GM21381 (cell line): Measurements from ENCODE around the gene CDKL4.
"Not testable (repeated sequence)": the region's sequence is repeated elsewhere in the genome, so short reads cannot be mapped to it uniquely, and the experiment has no call there.

Experiments used
- ATAC-seq: cut with Tn5 transposase; IDR thresholded peaks from one replicate; pipeline ENCODE4 v1.9.1; 2021; ENCODE audit warnings: mild to moderate bottlenecking, moderate library complexity; ENCODE audit not compliant: unreplicated experiment

The CDKL4 gene

DNA sequence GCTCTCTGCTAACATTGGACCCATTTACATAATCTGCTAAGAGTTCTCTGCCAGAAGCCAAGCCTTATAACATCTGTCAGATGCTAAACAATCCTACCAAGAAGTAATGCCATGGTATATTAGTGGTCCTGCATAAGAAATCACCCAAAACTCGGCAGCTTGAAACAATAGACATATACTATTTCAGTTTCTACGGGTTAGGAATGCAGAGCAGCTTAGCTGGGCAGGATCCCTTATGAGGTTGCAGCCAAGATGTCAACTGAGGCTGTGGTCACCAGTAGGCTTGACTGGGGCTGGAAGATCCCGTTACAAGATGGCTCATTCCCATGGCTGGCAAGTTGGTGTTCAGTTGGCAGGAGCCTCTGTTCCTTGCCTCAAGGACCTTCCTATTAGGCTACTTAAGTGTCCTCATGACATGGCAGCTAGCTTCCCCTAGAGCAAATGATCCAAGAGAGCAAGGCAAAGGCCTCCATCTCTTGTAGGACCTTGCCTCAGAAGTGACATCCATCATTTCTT lies 97.8 kb downstream of the CDKL4 start:
- ATAC-seq, result no peak

GRCh38 chr2:39144416-39144815 lies 99.4 kb downstream of the CDKL4 start:
- ATAC-seq, result no peak

- ATAC-seq, result no peak
Measured at GRCh38 chr2:39142904-39143605, 100.7 kb downstream of the CDKL4 start.

DNA sequence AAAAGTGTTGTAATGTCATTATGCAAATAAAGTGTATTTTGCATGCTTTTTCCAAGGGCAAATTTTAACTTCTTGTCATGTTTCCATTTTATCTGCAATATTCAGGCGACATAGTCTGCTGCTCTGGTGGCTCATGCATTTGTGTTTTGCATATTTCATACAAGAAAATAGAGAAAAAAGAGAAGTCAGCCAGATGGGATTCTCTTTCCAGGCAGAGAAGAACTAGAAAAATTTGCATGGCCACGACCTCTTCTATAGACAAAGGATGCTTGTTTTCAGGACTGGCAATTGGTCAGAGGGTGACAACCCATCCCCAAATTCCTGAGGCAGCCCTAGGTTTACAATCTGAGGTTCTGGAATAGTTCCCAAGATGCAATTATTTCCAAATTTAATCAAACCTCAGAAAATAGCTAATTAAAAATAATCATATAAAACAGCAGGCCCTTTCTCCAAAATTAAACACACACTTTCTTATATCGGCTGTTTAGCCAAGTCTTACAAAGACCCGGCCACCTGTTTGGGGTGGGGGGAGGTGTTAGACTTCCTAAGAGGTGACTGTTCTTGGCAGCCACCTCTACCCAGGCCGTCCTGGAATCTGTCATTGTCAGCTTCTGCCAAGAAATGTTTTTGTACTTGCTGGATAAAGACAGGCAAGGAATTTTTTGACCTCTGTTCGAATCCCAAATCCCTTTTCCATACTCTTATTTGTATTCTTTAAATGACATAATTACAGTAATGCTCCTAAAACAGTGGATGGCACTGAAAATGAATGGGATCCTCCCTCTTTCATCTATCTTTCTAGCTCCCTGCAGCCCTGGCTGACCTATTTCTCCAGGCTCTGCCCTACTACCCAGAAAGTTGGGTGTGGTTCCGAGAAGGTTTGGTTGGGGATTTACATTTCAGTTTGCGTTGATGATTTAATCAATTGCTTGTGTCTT lies 102.2 kb downstream of the CDKL4 start:
- ATAC-seq, result no peak

- not testable (repeated sequence) for ATAC-seq
Measured at GRCh38 chr2:39140948-39141333, 102.8 kb downstream of the CDKL4 start.

DNA sequence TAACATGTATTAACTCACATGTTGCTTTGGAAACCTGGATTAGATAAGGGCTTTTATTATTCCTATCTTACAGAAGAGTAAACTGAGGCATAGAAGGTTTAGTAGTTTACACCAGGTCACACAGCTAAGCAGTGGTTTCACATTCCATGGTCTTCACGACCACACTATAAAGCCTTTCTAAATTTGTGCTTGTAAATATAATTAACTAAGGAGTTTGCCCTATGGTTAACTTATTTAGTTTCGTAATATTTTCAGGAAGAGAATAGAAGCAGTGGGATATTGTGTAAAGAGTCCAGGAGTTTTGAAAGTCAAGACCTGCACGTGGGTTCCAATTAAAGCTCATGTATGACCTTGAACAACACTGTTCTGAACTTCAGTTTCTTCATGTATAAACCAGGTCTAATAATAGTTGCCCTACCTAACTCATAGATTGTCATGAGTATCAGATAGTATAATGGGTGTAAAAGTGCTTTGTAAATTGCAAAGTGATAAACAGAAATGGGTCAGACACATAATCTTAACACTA lies 103.4 kb downstream of the CDKL4 start:
- no peak for ATAC-seq

DNA sequence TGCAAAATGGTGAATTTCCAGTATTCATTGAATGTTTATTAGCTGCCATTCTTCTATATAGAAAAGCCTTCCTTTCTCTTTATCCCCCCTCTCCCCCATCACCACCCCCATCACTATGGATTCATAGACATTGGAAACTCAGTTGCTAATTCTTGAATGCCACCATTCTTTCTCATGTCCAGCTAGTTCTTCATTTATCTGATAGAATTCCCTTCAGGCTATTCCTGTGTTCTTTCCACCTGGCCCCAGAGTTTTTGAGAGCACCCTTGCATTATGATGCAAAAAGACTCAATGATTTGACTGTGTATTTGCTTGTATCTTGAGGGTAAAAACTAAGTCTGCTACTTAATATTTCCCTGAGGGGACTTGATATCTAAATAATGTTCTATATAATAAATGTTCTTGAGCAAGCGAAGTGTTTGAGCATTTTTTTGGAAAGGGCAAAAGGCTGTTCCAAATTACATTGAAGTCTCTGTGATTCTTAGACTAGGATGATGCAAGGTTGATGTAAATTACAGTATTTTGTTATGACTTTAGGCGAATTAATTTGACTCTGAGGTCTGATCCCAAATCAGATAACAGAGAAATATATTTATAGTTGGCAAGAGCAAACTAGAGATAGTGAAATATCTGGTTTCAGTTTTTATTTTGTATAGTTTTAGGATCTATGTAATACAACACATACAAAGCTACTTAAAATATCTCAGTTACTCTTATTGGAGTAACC lies 104.1 kb downstream of the CDKL4 start:
- ATAC-seq, result no peak

- ATAC-seq, result no peak
Measured at GRCh38 chr2:39138837-39139211, 104.9 kb downstream of the CDKL4 start.

DNA sequence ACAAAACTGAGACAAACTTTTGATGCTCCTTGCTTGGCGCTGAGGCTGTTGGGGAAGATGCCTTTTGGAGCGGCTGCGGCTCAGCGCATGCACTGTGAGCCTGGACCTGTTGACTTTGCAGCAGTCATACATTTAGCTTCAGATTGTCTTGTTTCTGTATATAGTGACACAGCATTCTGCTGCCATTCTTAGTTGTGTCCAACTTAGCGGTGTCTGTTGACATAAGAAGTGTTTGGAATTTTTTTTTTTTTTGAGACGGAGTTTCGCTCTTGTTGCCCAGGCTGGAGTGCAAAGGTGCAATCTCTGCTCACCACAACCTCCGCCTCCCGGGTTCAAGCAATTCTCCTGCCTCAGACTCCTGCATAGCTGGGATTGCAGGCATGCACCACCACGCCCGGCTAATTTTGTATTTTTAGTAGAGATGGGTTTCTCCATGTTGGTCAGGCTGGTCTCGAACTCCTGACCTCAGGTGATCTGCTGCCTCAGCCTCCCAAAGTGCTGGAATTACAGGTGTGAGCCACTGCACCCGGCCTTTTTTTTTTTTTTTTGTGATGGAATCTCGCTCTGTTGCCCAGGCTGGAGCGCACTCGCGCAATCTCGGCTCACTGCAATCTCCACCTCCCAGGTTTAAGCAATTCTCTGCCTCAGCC lies 105.5 kb downstream of the CDKL4 start:
- not testable (repeated sequence) for ATAC-seq

- no peak for ATAC-seq
Measured at GRCh38 chr2:39136799-39137198, 107.0 kb downstream of the CDKL4 start.

DNA sequence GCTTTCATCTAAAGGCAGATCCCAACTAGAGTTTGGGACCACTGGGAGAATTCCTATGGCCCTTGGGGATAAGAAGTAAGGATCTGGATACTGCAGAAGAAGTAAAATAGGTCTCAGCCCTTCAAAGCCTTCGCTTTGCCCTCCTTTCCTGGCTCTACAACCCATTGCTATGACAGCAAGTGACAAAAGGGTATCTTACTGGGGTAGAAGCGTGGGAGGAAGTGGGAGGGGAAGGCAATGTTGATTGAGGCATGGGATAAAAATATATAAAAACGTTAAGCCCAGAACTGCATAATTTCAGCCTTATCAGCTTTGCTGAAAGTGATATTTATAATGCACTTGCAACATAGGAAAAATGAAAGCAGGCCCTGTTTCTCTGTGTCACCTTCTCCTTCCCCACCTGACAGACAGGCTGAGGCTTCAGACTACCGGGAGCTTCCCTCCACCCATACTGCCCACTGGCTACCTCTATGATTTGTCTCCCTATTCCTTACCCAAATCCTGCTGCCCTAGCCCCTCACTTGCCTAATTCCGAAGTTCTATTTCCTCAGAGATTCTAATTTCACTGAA lies 108.0 kb downstream of the CDKL4 start:
- ATAC-seq, result no peak

GRCh38 chr2:39133215-39133851 lies 110.4 kb downstream of the CDKL4 start:
- ATAC-seq, result no peak

- peak; percentile 50 for ATAC-seq
Measured at GRCh38 chr2:39128919-39129391, 114.8 kb downstream of the CDKL4 start.

- peak; percentile 40 for ATAC-seq
Measured at GRCh38 chr2:39127973-39128372, 115.8 kb downstream of the CDKL4 start.
